HG03521 (cell line): Measurements from ENCODE around the gene CXADR.
"Not testable (repeated sequence)": the region's sequence is repeated elsewhere in the genome, so short reads cannot be mapped to it uniquely, and the experiment has no call there.

Experiments used
- ATAC-seq: cut with Tn5 transposase; IDR thresholded peaks from one replicate; pipeline ENCODE4 v1.9.1; 2021; ENCODE audit warnings: mild to moderate bottlenecking, moderate library complexity; ENCODE audit not compliant: unreplicated experiment

Gene CXADR

DNA sequence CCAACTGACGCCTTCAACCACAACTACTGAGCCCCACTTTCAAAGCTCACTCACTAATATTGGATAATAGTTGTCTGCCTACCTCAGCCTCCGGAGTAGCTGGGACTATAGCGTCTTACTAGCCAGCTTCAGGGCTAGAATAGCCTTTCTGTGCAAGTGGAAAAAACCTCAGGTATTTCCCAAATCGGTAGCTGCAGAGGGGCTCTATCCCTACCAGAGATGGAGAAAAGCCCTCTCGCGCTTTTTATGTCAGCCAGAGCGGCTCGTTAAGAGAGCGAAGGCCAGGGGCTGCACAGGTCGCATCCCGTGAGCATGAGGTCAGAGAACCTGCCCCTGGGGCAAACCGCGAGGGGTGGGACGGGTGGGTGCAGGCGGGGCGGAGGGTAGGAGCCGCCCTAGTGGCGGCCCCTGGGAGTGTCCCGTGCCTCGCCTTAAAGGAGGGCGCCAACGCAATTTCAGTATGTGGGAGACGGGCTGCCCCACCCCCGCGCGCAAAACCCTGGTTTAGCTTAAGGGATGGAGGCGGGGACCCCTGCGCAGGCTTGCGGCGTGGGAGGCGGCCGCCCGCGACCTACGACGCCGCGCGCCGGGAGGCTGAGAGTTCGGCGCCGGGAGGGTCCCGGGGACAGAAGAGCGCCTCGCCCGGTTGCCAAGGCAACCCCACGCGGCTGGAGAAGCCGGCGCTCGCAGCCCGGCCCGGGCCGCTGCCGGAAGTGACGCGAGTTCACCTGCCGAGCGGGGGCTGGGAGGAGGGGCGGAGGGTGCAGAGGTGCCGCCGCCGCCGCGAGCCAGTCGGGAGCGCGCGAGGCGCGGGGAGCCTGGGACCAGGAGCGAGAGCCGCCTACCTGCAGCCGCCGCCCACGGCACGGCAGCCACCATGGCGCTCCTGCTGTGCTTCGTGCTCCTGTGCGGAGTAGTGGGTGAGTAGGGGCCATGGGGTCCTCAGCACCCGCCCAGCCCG is at the start of gene CXADR:
CXADR (plus strand) TSS at position 791 of the 961 bp plus-strand sequence; CDS start at position 878, 87 bp downstream.
- ATAC-seq, result peak; percentile 83

DNA sequence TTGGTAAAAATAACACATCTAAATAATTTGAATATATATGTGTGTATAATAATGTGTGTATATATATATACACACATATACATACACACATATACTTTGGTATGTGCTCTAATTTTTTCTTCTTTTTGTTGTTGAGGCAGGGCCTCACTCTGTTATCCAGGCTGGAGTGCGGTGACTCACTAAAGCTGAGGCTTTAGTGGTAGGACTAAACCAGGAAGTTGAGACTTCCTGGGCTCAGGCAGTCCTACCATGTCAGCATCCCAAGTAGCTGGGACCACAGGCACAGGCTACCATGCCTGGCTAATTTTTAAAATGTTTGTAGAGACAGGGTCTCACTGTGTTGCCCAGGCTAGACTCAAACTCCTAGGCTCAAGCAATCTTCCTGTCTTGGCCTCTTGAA is 46.7 kb upstream of the CXADR start:
- ATAC-seq, result no peak

- no peak for ATAC-seq
Observed at GRCh38 chr21:17467392-17467791, 45.5 kb upstream of the CXADR start.

DNA sequence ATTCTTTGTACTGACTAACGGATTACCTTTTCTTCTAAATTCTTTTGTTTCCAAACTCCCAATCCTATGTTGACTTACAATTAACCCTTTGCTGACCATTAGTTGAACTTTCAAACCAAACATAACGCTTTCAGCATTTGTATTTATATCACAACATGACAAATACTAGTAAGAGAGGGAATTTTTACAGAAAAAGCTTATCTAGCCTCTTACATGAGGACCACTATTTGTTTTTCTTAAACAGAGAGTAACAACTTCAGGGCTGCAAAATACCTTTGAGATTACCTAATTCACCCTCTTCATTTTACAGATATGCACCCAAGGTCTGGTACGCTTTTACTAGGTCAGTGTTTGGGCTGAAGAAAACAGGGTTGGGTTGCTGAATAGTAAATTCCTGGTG is 45.0 kb upstream of the CXADR start:
- ATAC-seq, result no peak

GRCh38 chr21:17468698-17469097 is 44.1 kb upstream of the CXADR start:
- no peak for ATAC-seq

DNA sequence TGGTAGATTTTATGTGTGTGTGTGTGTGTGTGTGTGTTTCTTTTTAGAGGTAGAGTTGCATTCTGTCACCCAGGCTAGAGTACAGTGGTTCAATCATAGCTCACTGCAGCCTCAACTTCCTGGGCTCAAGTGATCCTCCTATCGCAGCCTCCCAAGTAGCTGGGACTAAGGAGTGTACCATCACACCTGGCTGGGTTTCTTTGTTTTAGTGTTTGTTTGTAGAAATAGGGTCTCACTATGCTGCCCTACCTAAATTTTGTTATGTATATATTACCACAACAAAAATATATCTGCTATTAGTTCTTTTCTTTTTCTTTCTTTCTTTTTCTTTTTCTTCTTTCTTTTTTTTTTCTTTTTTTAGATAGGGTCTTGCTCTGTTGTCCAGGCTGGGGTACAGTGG is 43.1 kb upstream of the CXADR start:
- no peak for ATAC-seq

DNA sequence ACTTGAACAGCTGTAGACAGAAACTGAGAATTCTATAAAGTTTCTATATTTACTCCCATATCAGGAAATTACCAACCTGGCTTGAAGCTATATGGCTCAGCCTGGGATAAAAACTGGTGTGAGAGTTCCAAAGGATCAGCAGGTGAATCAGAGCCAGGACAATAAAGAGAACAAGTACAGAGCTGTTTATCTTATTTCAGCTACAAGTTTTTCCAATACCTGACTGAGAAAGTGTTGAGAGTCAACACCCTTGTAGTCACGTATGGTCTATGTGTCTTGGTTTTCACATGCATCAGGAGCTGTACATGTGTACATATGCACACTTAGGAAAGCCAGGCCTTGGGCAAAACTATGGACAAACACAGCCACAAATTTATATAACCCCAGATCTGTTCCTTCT is 40.7 kb upstream of the CXADR start:
- no peak for ATAC-seq

- ATAC-seq, result no peak
Observed at GRCh38 chr21:17472592-17473271, 40.1 kb upstream of the CXADR start.

- no peak for ATAC-seq
Observed at GRCh38 chr21:17476006-17476405, 36.8 kb upstream of the CXADR start.

DNA sequence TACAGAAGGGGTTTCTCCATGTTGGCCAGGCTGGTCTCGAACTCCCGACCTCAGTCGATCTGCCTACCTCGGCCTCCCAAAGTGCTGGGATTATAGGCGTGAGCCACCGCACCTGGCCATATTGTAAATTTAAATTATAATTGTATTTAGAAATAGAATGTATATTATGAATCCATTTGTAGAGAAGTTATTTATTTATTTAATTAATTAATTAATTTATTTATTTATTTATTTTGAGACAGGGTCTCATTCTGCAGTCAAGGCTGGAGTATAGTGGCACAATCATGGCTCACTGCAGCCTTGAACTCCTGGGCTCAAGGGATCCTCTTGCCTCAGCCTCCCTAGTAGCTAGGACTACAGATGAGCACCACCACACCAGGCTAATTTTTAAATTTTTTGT is 34.7 kb upstream of the CXADR start:
- ATAC-seq, result not testable (repeated sequence)

- ATAC-seq, result no peak
Observed at GRCh38 chr21:17479606-17480005, 33.2 kb upstream of the CXADR start.

DNA sequence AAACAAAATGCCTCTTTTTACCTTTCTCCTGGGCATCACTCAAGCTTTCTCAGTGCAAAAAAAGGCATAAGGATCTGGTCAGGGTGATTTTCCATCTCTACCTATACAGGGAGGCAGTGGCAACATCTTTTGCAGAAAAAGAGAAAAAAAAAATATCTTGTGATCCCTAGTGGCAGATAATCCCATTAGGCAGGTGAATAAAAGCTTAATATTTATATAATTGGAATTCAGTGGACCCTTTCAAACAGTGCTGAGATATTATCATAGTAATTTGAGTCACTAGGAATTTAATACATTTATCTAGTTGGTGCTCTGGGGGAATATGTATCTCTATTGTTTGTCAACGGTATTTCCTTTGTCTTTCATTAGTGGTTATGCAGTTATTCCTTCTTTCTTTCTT is 29.9 kb upstream of the CXADR start:
- ATAC-seq, result no peak

- peak; percentile 50 for ATAC-seq
Observed at GRCh38 chr21:17488620-17489019, 24.2 kb upstream of the CXADR start.

DNA sequence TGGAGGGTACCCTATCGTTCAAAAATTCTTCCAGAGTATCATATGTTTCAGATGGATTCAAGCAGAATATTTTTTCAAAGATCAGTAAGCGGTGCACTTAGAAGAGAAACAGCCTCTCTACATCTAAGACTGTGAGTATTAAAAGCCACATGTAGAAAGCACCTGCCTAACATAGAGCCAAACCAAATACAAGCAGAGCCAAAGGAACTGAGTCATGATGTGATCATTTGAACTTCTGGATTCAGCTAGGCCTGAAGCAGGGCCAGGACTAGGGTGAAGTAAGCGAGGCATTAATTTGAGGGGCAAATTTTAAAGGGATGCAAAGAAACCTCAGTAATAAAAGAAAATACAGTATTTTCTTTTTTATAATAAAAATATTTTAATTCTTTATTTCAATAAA is 23.3 kb upstream of the CXADR start:
- ATAC-seq, result not testable (repeated sequence)

GRCh38 chr21:17491716-17492414 is 21.0 kb upstream of the CXADR start:
- ATAC-seq, result no peak

GRCh38 chr21:17492415-17493168 is 20.3 kb upstream of the CXADR start:
- no peak for ATAC-seq

- ATAC-seq, result no peak
Observed at GRCh38 chr21:17494051-17494450, 18.8 kb upstream of the CXADR start.

GRCh38 chr21:17495680-17496079 is 17.2 kb upstream of the CXADR start:
- no peak for ATAC-seq

- no peak for ATAC-seq
Observed at GRCh38 chr21:17497316-17497715, 15.5 kb upstream of the CXADR start.

- ATAC-seq, result no peak
Observed at GRCh38 chr21:17498586-17498985, 14.3 kb upstream of the CXADR start.
